ENCODE measurements around the gene MAP2K1.
"Not testable (repeated sequence)": the region's sequence is repeated elsewhere in the genome, so short reads cannot be mapped to it uniquely, and the experiment has no call there.

Gene MAP2K1

GRCh38 chr15:66393037-66393436 is 6.3 kb downstream of the MAP2K1 start:
- not testable (repeated sequence) for DNase-seq

DNA sequence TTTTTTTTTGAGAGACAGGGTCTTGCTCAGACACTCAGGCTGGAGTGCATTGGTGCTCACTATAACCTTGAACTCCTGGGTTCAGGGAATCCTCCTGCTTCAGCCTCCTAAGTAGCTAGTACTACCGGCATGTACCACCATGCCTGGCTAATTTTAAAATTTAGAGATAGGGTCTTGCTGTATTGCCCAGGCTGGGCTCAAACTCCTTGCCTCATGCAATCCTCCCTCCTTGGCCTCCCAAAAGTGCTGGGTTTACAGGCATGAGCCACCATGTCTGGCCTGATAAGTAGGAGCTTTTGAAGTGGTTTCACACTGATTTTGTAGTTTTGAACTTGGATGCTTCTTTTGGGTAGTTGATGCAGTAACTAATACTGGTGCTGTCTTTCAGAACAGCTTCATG is 7.8 kb downstream of the MAP2K1 start:
- no peak for DNase-seq

GRCh38 chr15:66394915-66395314 is 8.2 kb downstream of the MAP2K1 start:
- no peak for DNase-seq

DNA sequence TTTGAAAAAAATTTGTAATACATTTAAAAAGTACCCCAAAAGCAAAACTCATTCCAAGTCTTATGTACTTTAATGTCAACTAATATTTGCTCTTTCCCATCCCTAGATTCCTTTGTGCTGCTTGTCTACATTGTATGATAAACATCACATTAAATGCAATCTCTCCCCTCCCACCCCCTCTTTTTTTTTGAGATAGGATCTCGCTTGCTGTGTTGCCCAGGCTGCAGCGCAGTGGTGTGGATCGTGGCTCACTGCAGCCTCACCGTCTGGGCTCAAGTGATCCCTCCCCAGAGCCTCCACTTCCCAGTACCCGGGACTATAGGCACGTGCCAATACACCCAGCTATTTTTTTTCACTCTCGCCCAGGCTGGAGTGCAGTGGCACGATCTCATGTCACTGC is 12.6 kb downstream of the MAP2K1 start:
- DNase-seq: no peak

DNA sequence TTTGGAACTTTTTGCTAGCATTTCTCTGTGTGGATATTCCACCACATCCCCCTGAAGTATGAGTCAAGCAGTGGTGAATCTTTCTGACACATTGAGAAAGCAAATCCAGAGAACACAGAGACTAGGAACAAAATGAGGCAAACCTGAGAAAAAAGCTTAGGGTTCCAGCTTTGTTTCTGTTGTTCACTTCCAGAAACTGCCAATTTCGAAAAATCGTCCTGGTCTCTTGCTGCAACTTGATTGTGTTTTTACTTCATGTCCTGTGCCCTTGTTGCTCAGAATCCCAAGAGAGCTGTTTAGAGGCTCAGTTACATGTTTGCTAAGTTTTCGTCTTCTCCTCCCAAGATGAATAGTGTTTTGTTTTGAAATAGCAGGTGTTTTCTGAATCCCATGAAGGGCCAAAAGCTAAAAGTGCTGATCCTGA is 13.7 kb downstream of the MAP2K1 start:
- DNase-seq: no peak

DNA sequence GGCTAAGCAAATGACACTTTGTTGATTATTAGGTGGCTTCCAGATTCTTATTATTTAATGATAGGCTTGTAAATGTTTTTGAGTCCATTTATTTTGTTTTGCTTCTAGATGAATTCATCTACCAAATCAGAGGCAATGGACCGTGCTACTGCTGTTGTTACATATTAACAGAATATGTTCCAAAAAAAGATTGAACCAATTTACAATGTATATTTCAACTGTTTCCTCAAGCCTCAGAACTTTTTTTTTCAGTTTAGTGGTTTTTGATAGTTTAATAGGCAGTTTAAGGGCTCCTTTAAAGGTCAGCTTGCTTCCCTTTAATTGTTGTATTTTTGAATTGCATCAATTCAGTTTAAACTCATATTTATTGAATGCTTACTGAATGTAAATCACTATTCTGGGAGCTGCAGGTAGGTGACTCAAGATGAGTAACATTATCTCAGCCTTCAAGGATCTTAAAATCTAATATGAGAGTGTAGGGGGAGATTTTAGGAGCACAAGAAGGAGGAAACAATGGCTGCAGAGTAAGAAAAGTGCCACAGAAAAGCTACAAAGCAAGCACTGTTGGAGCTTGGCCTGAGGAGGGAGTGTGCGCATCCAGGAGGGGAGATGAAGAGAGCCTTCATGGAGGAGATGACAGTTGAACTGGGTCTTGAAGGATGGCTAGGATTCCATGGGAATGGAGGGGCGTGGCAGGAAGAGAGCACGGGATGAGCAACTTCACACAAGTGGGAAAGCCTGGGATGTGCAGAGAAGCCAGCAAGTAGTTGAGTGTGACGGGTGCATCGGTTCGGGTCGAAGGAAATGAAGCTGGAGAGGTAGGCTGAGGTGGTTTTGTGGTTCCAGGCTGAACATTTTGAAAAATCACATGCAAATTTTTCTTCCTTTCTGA is 14.7 kb downstream of the MAP2K1 start:
- DNase-seq: no peak

GRCh38 chr15:66402761-66403284 is 16.1 kb downstream of the MAP2K1 start:
- DNase-seq: no peak

DNA sequence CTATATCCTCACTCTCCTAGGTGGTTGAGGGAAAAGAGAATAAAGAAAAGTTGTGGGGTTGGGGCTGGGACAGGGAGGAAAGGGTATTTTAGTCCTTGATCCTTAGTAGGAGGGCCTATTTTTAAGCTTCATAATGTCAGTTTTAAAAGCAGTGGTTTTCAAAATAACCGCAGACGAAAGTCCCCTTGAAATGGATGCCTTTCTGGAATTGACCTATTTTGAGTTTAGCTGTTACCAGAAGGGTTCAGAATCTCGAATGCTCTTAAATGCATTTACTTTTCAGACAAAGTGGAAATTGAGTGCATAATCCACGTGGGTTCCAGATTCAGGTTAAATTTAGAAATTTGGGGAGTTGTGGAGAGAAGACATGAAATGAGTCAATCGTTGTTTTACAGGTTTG is 16.6 kb downstream of the MAP2K1 start:
- DNase-seq: no peak

GRCh38 chr15:66404122-66404521 is 17.4 kb downstream of the MAP2K1 start:
- DNase-seq: no peak

DNA sequence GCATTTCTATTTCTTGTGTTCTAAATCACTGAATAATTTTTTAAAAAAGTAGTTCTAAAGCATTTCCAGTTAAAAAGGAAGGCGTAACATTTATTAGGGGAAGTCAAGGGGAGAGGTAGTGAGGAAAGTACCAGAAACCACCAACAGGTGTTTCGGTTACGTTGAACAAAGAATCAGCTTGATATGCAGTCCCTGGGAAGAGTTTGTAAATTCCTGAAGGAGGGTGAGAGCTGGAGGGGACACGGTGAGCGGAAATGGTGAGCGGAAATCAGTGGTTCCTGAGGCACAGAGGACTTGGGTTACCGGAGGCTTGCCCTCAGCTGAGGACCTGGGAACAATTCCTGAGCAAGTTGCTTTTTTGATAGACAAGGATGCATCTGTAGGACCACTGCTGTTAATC is 17.8 kb downstream of the MAP2K1 start:
- DNase-seq: no peak

DNA sequence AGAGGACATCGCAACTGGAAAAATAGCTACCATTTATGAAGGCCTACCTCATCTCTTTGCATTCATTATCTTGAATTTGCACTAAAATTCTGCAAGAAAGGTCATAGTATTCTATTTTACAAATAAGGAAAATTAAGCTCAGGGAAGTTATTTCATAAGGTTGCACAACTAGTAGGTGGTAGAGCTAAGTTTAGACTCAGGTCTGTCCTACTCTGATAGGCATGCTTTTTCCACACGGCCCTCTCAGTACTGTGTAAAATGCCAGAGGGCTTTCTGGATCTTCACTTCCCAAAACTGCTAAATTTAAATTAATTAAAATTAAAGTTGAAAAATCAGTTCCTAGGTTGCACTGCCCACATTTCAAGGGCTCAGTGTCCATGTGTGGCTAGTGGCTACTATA is 18.3 kb downstream of the MAP2K1 start:
- DNase-seq: no peak

- DNase-seq: no peak
Observed at GRCh38 chr15:66405615-66406014, 18.9 kb downstream of the MAP2K1 start.

GRCh38 chr15:66408254-66408653 is 21.5 kb downstream of the MAP2K1 start:
- no peak for DNase-seq

DNA sequence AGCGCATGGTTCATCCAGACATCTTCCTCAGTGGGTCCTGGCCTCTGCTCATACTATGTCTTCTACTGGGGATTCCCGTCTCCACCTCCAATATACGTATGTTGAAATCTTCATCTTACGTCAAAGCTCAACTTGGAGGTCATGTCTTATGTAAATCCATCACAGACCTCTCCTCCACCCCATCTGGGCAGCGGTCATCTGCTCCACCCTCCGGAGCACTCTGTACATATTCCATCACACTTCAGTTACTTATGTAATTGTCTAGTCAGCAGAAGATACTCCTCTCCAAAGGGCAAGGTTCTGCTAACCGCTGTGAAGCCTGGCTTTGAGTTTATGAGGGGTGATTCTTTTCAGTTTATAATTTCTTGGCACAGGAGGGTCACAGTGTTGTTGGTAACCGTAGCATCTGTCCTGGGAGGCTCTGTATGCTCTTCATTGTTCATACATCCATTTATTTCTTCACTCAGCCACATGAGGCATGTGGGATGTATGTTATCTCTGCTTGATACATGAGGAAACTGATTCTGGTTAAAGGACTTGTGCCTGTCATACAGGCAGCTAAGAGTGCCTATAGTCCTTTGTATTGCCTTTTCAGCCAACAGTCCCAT is 22.1 kb downstream of the MAP2K1 start:
- no peak for DNase-seq

DNA sequence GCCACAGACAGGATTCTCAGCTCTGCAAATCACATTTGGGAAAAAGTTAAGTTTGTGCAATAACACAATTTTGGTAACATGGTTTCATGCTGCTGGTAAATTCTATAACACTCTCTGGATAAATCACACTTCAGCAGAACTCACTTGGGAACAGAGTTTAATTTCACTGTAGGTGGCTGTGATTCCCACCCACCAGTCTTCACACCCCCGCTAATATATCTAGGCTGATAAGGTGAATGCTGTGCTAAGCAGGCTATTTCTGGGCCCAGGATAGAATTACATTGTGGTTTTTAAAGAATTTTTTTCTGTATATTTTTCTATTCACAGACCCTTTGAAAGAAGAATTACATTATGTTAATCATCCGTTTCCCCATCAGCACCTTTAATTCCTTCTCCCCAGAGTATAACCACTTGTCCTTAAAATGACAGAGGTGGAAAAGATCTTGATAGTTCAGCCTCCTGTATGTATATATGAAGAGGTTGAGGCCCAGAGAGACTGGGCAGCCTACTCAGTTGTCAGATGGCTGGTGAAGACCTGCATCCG is 22.9 kb downstream of the MAP2K1 start:
- no peak for DNase-seq

DNA sequence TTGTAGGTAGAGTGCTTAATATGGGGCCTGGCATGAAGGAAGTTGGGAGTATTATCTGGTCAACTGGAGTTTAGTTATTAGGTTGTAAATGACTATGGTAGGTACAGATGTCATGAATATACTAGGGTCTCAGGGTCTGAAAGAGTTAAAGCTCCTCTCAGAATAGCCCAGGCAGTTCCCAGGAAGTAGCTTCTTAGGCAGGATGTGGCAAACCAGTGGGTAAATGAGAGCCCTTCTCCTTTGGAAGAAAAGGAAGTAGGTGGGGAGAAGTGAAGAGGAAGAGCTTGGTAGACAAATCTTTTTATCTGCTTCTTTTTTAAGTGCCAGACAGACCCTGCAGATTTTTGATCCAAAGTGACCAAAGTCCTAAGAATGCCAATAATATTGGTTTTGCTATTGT is 24.5 kb downstream of the MAP2K1 start:
- no peak for DNase-seq

DNA sequence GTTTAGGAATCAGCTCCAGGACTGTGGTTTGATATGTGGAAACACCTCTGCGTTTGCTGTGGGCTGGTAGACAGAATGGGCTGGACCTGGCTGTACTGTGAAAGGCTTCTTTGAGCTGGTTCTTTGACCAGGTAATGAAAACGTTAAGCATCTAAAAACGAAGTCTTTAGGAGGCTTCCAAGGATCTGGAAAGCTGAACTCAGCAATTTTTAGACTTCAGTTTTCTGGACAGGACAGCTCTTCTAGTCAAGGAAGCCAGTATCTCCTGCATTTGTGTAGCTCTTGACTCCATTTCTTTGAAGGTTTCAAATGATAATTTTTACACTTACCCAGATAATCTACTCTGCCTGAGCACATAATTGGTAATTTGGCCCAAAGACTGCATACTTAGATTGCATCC is 25.5 kb downstream of the MAP2K1 start:
- DNase-seq: no peak

GRCh38 chr15:66413579-66413978 is 26.9 kb downstream of the MAP2K1 start:
- no peak for DNase-seq

- DNase-seq: no peak
Observed at GRCh38 chr15:66415360-66415759, 28.6 kb downstream of the MAP2K1 start.

DNA sequence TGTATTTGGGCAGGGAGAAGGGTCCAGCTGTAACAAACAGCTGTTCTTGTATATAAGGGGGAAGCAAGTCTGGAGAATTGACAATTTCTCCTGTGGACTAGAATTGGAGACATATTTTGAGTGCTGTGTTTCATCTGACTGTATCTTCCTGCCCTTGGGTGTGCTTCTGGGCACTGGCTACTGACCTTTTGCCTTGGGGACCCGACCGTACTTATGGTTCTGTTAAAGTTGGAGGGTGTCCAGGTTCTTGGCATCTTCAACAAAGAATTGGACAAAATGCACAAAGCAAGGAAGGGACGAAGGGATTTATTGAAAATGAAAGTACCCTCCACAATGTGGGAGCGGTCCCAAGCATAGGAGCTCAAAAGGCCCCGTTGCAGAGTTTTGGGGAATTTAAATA is 31.0 kb downstream of the MAP2K1 start:
- DNase-seq: no peak

- no peak for DNase-seq
Observed at GRCh38 chr15:66419471-66419870, 32.8 kb downstream of the MAP2K1 start.

DNA sequence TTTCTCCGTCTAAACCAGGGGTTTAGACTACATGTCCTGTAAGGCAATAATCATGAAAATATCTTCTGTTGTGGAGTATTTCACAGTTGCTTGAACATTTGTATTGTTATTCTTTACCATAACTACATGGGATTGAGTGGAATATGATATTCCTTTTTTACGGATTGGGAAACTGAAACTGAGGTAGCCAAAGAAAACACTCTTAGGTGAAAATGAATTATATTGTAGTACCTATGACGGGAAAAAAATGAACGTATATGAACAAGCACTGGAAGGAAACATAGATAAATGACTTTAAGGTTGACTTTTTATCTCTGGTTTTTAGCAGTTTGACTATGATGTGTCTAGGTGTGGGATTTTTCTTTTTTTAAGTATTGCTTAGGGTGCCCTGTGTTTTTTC is 35.6 kb downstream of the MAP2K1 start:
- no peak for DNase-seq

DNA sequence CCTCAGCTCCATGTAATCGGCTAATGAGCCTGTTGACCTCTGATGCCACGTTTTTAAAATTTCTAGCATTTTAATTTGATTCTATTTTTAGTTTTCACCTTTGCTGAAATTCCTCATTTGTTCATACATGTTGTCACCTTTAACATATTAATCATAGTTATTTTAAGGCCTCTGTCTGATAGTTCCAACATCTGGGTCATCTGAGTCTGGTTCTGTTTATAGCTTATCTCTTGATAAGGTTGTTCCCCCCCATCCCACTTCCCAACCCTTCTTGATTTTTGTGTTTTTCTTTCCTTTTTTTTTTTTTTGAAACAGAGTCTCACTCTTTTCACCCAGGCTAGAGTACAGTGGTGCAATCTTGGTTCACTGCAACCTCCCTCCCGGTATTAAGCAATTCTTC is 36.4 kb downstream of the MAP2K1 start:
- no peak for DNase-seq
